Measurements from ENCODE around the gene AP4B1. TPM values are rescaled to one million over a fixed set of nuclear protein-coding genes. Genes with fewer than 3 reads are reported as not detected.
A peak's percentile ranks its signal among the peaks of the same experiment; 100 is the strongest.

Gene AP4B1
- total and polyA plus RNA-seq, 9 of the 15 experiments (the other 6 are each of a cell fraction or from before 2014, with no cell fraction given), result 15.8 to 36.5 (median 24.6) TPM

DNA sequence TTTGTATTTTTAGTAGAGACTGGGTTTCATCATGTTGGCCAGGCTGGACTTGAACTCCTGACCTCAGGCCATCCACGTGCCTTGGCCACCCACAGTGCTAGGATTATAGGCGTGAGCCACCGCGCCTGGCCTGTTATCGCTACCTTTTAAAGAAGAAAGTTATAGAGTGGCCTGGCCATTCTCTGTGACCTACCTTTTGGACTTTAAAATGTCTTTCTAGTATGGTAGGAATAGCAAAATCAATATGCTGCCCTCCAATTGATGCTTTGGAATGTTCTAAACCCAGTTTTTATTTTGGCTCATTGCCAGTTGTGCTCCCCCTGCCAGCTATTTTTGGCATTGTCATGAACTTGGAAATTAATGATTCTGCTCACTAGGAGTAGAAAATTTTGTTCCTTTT, 44.4 kb upstream of the AP4B1 start (continued):
- TF ChIP-seq, protein P1, sequence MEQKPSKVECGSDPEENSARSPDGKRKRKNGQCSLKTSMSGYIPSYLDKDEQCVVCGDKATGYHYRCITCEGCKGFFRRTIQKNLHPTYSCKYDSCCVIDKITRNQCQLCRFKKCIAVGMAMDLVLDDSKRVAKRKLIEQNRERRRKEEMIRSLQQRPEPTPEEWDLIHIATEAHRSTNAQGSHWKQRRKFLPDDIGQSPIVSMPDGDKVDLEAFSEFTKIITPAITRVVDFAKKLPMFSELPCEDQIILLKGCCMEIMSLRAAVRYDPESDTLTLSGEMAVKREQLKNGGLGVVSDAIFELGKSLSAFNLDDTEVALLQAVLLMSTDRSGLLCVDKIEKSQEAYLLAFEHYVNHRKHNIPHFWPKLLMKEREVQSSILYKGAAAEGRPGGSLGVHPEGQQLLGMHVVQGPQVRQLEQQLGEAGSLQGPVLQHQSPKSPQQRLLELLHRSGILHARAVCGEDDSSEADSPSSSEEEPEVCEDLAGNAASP (IDR thresholded peaks at IDR 0.05), result no peak
- TF ChIP-seq, protein P2, sequence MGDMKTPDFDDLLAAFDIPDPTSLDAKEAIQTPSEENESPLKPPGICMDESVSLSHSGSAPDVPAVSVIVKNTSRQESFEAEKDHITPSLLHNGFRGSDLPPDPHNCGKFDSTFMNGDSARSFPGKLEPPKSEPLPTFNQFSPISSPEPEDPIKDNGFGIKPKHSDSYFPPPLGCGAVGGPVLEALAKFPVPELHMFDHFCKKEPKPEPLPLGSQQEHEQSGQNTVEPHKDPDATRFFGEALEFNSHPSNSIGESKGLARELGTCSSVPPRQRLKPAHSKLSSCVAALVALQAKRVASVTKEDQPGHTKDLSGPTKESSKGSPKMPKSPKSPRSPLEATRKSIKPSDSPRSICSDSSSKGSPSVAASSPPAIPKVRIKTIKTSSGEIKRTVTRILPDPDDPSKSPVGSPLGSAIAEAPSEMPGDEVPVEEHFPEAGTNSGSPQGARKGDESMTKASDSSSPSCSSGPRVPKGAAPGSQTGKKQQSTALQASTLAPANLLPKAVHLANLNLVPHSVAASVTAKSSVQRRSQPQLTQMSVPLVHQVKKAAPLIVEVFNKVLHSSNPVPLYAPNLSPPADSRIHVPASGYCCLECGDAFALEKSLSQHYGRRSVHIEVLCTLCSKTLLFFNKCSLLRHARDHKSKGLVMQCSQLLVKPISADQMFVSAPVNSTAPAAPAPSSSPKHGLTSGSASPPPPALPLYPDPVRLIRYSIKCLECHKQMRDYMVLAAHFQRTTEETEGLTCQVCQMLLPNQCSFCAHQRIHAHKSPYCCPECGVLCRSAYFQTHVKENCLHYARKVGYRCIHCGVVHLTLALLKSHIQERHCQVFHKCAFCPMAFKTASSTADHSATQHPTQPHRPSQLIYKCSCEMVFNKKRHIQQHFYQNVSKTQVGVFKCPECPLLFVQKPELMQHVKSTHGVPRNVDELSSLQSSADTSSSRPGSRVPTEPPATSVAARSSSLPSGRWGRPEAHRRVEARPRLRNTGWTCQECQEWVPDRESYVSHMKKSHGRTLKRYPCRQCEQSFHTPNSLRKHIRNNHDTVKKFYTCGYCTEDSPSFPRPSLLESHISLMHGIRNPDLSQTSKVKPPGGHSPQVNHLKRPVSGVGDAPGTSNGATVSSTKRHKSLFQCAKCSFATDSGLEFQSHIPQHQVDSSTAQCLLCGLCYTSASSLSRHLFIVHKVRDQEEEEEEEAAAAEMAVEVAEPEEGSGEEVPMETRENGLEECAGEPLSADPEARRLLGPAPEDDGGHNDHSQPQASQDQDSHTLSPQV (IDR thresholded peaks at IDR 0.05), result peak; percentile 94
- TF ChIP-seq HDAC6 (IDR thresholded peaks at IDR 0.05; ENCODE audit: low read depth, low read length) (no peak), NBN (IDR thresholded peaks at IDR 0.05; ENCODE audit: low read depth) (no peak), ZNF354B (CRISPR knock-in tag; IDR thresholded peaks at IDR 0.05) (no peak), RFX7 (CRISPR knock-in tag; IDR thresholded peaks at IDR 0.05) (no peak), ZNF239 (CRISPR knock-in tag; IDR thresholded peaks at IDR 0.05) (no peak), NR2C2 (CRISPR knock-in tag; IDR thresholded peaks at IDR 0.05) (no peak), NR2C2 (tag; IDR thresholded peaks at IDR 0.05) (peak; percentile 73), GATA2 (CRISPR knock-in tag; IDR thresholded peaks at IDR 0.05) (no peak), NR2C1 (IDR thresholded peaks at IDR 0.05) (peak; percentile 74), NR2C1 (tag; IDR thresholded peaks at IDR 0.05) (peak; percentile 72), NFATC3 (IDR thresholded peaks at IDR 0.05) (no peak), RNF2 (IDR thresholded peaks at IDR 0.05) (no peak; the same call in 1 of the 2 replicates), FOXA1 (IDR thresholded peaks at IDR 0.05; ENCODE audit: borderline replicate concordance) (no peak), POLR2G (IDR thresholded peaks at IDR 0.05; ENCODE audit: low read depth, low read length) (no peak), TSC22D4 (tag; IDR thresholded peaks at IDR 0.05) (no peak), JUNB (CRISPR knock-in tag; conservative IDR thresholded peaks at IDR 0.05) (no peak)

All from K562 (cell line).